ENCODE measurements around the gene PTEN.
"Not testable (repeated sequence)": the region's sequence is repeated elsewhere in the genome, so short reads cannot be mapped to it uniquely, and the experiment has no call there.

Gene PTEN

GRCh38 chr10:87843714-87844113, 19.7 kb upstream of the PTEN start:
- Histone ChIP-seq H3K4me3 (ENCODE audit: low read length) (no peak overlapping the region), H3K36me3 (ENCODE audit: control insufficient read depth, insufficient read depth, low read length) (no peaks in the 10 kb centered on the region), H4K5ac (ENCODE audit: low read length) (no peak overlapping the region), H3K56ac (ENCODE audit: low read length) (no peak overlapping the region), H3K4me1 (ENCODE audit: control insufficient read depth, low read depth, low read length) (no peaks in the 10 kb centered on the region), H3K27me3 (ENCODE audit: insufficient read depth, low read length, poor library complexity) (no peaks in the 10 kb centered on the region), H4K8ac (ENCODE audit: low read depth, low read length) (no peak overlapping the region), H3K79me2 (ENCODE audit: control insufficient read depth, insufficient read depth, low read length) (no peaks in the 10 kb centered on the region), H3K79me1 (ENCODE audit: low read length) (no peaks in the 10 kb centered on the region), H3K4ac (ENCODE audit: low read depth, low read length) (no peak overlapping the region), H3K18ac (ENCODE audit: low read length) (no peak overlapping the region), H2BK15ac (replicated peaks; ENCODE audit: low read depth) (no peak overlapping the region), H2AK5ac (ENCODE audit: low read length) (no peak overlapping the region), H3K4me2 (ENCODE audit: low read length) (no peak overlapping the region), H2BK120ac (ENCODE audit: low read depth, low read length) (no peak overlapping the region), H3K27ac (ENCODE audit: low read depth, low read length) (no peak overlapping the region), H2BK5ac (ENCODE audit: low read length) (no peak overlapping the region), H3K9ac (ENCODE audit: low read length) (no peak overlapping the region), H3K23ac (ENCODE audit: low read length) (no peak overlapping the region)
- no peak for DNase-seq
- WGBS (ENCODE audit: extremely low coverage, insufficient coverage, low lambda C conversion rate) = no CpG with 5 or more reads among the region's 4 CpGs

- no peak overlapping the region for H3K56ac ChIP-seq (ENCODE audit: low read length)
- no peak overlapping the region for H3K4me2 ChIP-seq (ENCODE audit: low read length)
- no peak overlapping the region for H3K23ac ChIP-seq (ENCODE audit: low read length)
- WGBS (ENCODE audit: extremely low coverage, insufficient coverage, low lambda C conversion rate) = no CpG with 5 or more reads among the region's 1 CpG
- no peak overlapping the region for H4K8ac ChIP-seq (ENCODE audit: low read depth, low read length)
- H3K9ac ChIP-seq (ENCODE audit: low read length) = no peak overlapping the region
- no peaks in the 10 kb centered on the region for H3K79me2 ChIP-seq (ENCODE audit: control insufficient read depth, insufficient read depth, low read length)
- no peak overlapping the region for H2AK5ac ChIP-seq (ENCODE audit: low read length)
- H2BK120ac ChIP-seq (ENCODE audit: low read depth, low read length) = no peak overlapping the region
- H3K4ac ChIP-seq (ENCODE audit: low read depth, low read length) = no peak overlapping the region
- no peak overlapping the region for H2BK15ac ChIP-seq (replicated peaks; ENCODE audit: low read depth)
- no peaks in the 10 kb centered on the region for H3K4me1 ChIP-seq (ENCODE audit: control insufficient read depth, low read depth, low read length)
- no peak overlapping the region for H2BK5ac ChIP-seq (ENCODE audit: low read length)
- H3K4me3 ChIP-seq (ENCODE audit: low read length) = no peak overlapping the region
- H3K36me3 ChIP-seq (ENCODE audit: control insufficient read depth, insufficient read depth, low read length) = no peaks in the 10 kb centered on the region
- H3K79me1 ChIP-seq (ENCODE audit: low read length) = no peaks in the 10 kb centered on the region
- H3K18ac ChIP-seq (ENCODE audit: low read length) = no peak overlapping the region
- H3K27me3 ChIP-seq (ENCODE audit: insufficient read depth, low read length, poor library complexity) = no peaks in the 10 kb centered on the region
- no peak for DNase-seq
- H3K27ac ChIP-seq (ENCODE audit: low read depth, low read length) = no peak overlapping the region
- no peak overlapping the region for H4K5ac ChIP-seq (ENCODE audit: low read length)
Observed at GRCh38 chr10:87844837-87845623, 18.4 kb upstream of the PTEN start.

GRCh38 chr10:87845624-87845998, 17.8 kb upstream of the PTEN start:
- Histone ChIP-seq H3K4me2 (ENCODE audit: low read length) (no peak overlapping the region), H3K27me3 (ENCODE audit: insufficient read depth, low read length, poor library complexity) (no peaks in the 10 kb centered on the region), H2BK5ac (ENCODE audit: low read length) (no peak overlapping the region), H4K5ac (ENCODE audit: low read length) (no peak overlapping the region), H3K18ac (ENCODE audit: low read length) (no peak overlapping the region), H3K56ac (ENCODE audit: low read length) (no peak overlapping the region), H3K4me1 (ENCODE audit: control insufficient read depth, low read depth, low read length) (no peaks in the 10 kb centered on the region), H3K36me3 (ENCODE audit: control insufficient read depth, insufficient read depth, low read length) (no peaks in the 10 kb centered on the region), H3K4me3 (ENCODE audit: low read length) (no peak overlapping the region), H2BK15ac (replicated peaks; ENCODE audit: low read depth) (no peak overlapping the region), H3K9ac (ENCODE audit: low read length) (no peak overlapping the region), H3K23ac (ENCODE audit: low read length) (no peak overlapping the region), H2BK120ac (ENCODE audit: low read depth, low read length) (no peak overlapping the region), H3K79me2 (ENCODE audit: control insufficient read depth, insufficient read depth, low read length) (no peaks in the 10 kb centered on the region), H4K8ac (ENCODE audit: low read depth, low read length) (no peak overlapping the region), H3K4ac (ENCODE audit: low read depth, low read length) (no peak overlapping the region), H2AK5ac (ENCODE audit: low read length) (no peak overlapping the region), H3K27ac (ENCODE audit: low read depth, low read length) (no peak overlapping the region), H3K79me1 (ENCODE audit: low read length) (no peaks in the 10 kb centered on the region)
- DNase-seq = no peak
- no CpG with 5 or more reads among the region's 3 CpGs for whole genome bisulfite sequencing (ENCODE audit: extremely low coverage, insufficient coverage, low lambda C conversion rate)

GRCh38 chr10:87846023-87846422, 17.4 kb upstream of the PTEN start:
- no peak overlapping the region for H3K18ac ChIP-seq (ENCODE audit: low read length)
- no peak overlapping the region for H3K4ac ChIP-seq (ENCODE audit: low read depth, low read length)
- WGBS (ENCODE audit: extremely low coverage, insufficient coverage, low lambda C conversion rate) = no CpG with 5 or more reads among the region's 7 CpGs
- no peak overlapping the region for H2BK120ac ChIP-seq (ENCODE audit: low read depth, low read length)
- H4K5ac ChIP-seq (ENCODE audit: low read length) = no peak overlapping the region
- no peak overlapping the region for H3K4me3 ChIP-seq (ENCODE audit: low read length)
- no peak overlapping the region for H3K9ac ChIP-seq (ENCODE audit: low read length)
- no peaks in the 10 kb centered on the region for H3K79me2 ChIP-seq (ENCODE audit: control insufficient read depth, insufficient read depth, low read length)
- H3K79me1 ChIP-seq (ENCODE audit: low read length) = no peaks in the 10 kb centered on the region
- H3K27ac ChIP-seq (ENCODE audit: low read depth, low read length) = no peak overlapping the region
- H3K4me1 ChIP-seq (ENCODE audit: control insufficient read depth, low read depth, low read length) = no peaks in the 10 kb centered on the region
- no peak overlapping the region for H3K56ac ChIP-seq (ENCODE audit: low read length)
- H2BK15ac ChIP-seq (replicated peaks; ENCODE audit: low read depth) = no peak overlapping the region
- no peak overlapping the region for H2AK5ac ChIP-seq (ENCODE audit: low read length)
- H3K23ac ChIP-seq (ENCODE audit: low read length) = no peak overlapping the region
- no peaks in the 10 kb centered on the region for H3K36me3 ChIP-seq (ENCODE audit: control insufficient read depth, insufficient read depth, low read length)
- no peak overlapping the region for H4K8ac ChIP-seq (ENCODE audit: low read depth, low read length)
- no peaks in the 10 kb centered on the region for H3K27me3 ChIP-seq (ENCODE audit: insufficient read depth, low read length, poor library complexity)
- no peak overlapping the region for H3K4me2 ChIP-seq (ENCODE audit: low read length)
- H2BK5ac ChIP-seq (ENCODE audit: low read length) = no peak overlapping the region
- DNase-seq = peak; percentile 63

- H2BK15ac ChIP-seq (replicated peaks; ENCODE audit: low read depth); H3K4ac ChIP-seq (ENCODE audit: low read depth, low read length); H3K36me3 ChIP-seq (ENCODE audit: control insufficient read depth, insufficient read depth, low read length); H3K56ac ChIP-seq (ENCODE audit: low read length); H2AK5ac ChIP-seq (ENCODE audit: low read length); H3K27ac ChIP-seq (ENCODE audit: low read depth, low read length); DNase-seq; H3K9ac ChIP-seq (ENCODE audit: low read length); H3K79me1 ChIP-seq (ENCODE audit: low read length); H3K18ac ChIP-seq (ENCODE audit: low read length); H3K4me3 ChIP-seq (ENCODE audit: low read length); H3K4me1 ChIP-seq (ENCODE audit: control insufficient read depth, low read depth, low read length); H4K8ac ChIP-seq (ENCODE audit: low read depth, low read length); H3K79me2 ChIP-seq (ENCODE audit: control insufficient read depth, insufficient read depth, low read length); H2BK120ac ChIP-seq (ENCODE audit: low read depth, low read length); H2BK5ac ChIP-seq (ENCODE audit: low read length); H3K27me3 ChIP-seq (ENCODE audit: insufficient read depth, low read length, poor library complexity); H3K4me2 ChIP-seq (ENCODE audit: low read length); H3K23ac ChIP-seq (ENCODE audit: low read length); H4K5ac ChIP-seq (ENCODE audit: low read length): not testable (repeated sequence)
- no CpG with 5 or more reads among the region's 8 CpGs for WGBS (ENCODE audit: extremely low coverage, insufficient coverage, low lambda C conversion rate)
Observed at GRCh38 chr10:87846711-87847110, 16.7 kb upstream of the PTEN start.

GRCh38 chr10:87847550-87847949, 15.9 kb upstream of the PTEN start:
- Histone ChIP-seq H3K56ac (ENCODE audit: low read length) (no peak overlapping the region), H3K27me3 (ENCODE audit: insufficient read depth, low read length, poor library complexity) (no peaks in the 10 kb centered on the region), H2BK120ac (ENCODE audit: low read depth, low read length) (no peak overlapping the region), H3K9ac (ENCODE audit: low read length) (no peak overlapping the region), H4K5ac (ENCODE audit: low read length) (no peak overlapping the region), H2BK5ac (ENCODE audit: low read length) (no peak overlapping the region), H2BK15ac (replicated peaks; ENCODE audit: low read depth) (no peak overlapping the region), H3K79me2 (ENCODE audit: control insufficient read depth, insufficient read depth, low read length) (no peaks in the 10 kb centered on the region), H3K23ac (ENCODE audit: low read length) (no peak overlapping the region), H3K36me3 (ENCODE audit: control insufficient read depth, insufficient read depth, low read length) (no peaks in the 10 kb centered on the region), H3K4me1 (ENCODE audit: control insufficient read depth, low read depth, low read length) (no peaks in the 10 kb centered on the region), H3K18ac (ENCODE audit: low read length) (no peak overlapping the region), H3K4me3 (ENCODE audit: low read length) (no peak overlapping the region), H3K4ac (ENCODE audit: low read depth, low read length) (no peak overlapping the region), H3K79me1 (ENCODE audit: low read length) (no peaks in the 10 kb centered on the region), H3K27ac (ENCODE audit: low read depth, low read length) (no peak overlapping the region), H2AK5ac (ENCODE audit: low read length) (no peak overlapping the region), H4K8ac (ENCODE audit: low read depth, low read length) (no peak overlapping the region), H3K4me2 (ENCODE audit: low read length) (no peak overlapping the region)
- DNase-seq = no peak
